HepG2 (cell line): ENCODE data around the gene PLEKHA6. TPM values are rescaled to one million over a fixed set of nuclear protein-coding genes. Genes with fewer than 3 reads are reported as not detected.

ENCODE experiments used
- CENPT ChIP-seq: sonication (generic); formaldehyde crosslinking; IDR thresholded peaks from 2 replicates; pipeline ENCODE4 v1.8.0; 2022; ENCODE audit warnings: low read depth, mild to moderate bottlenecking, moderate library complexity, missing genetic modification reagents
- CREB3 ChIP-seq: sonication (generic); formaldehyde crosslinking; IDR thresholded peaks from 2 replicates; pipeline ENCODE4 v1.5.0; 2020; ENCODE audit warnings: missing genetic modification reagents
- ETV6 ChIP-seq: sonication (generic); formaldehyde crosslinking; conservative IDR thresholded peaks from 2 replicates; pipeline ENCODE4 v1.4.0; 2020; ENCODE audit warnings: missing genetic modification reagents
- FOSL1 ChIP-seq: sonication (generic); formaldehyde crosslinking; IDR thresholded peaks from 2 replicates; pipeline ENCODE4 v1.9.0; 2021; ENCODE audit warnings: missing genetic modification reagents, borderline replicate concordance
- HNRNPLL ChIP-seq: fragments of 200-400 bp; formaldehyde crosslinking; IDR thresholded peaks from 2 replicates; pipeline ENCODE4 v1.6.1; 2017; ENCODE audit warnings: mild to moderate bottlenecking, low read depth, low read length; ENCODE audit not compliant: poor library complexity, severe bottlenecking
- MAFK ChIP-seq, 2 experiments: IDR thresholded peaks in 1 of 2; conservative IDR thresholded peaks in 1 of 2; 2 replicates each; pipeline ENCODE4 v1.6.1; 2011; ENCODE audit warnings: improper control_type of control experiment in 2 of 2, low read length in 2 of 2
- MEF2D ChIP-seq: sonication (generic); formaldehyde crosslinking; IDR thresholded peaks from 2 replicates; pipeline ENCODE4 v1.5.1; 2020; ENCODE audit warnings: mild to moderate bottlenecking, missing genetic modification reagents
- PCBP1 ChIP-seq: fragments of 200-400 bp; formaldehyde crosslinking; IDR thresholded peaks from 2 replicates; pipeline ENCODE4 v1.6.1; 2017; ENCODE audit warnings: mild to moderate bottlenecking, low read depth, low read length, borderline replicate concordance
- RARA ChIP-seq: IDR thresholded peaks from 2 replicates; pipeline ENCODE4 v1.6.1; 2016; ENCODE audit warnings: missing genetic modification reagents, missing compliant biosample characterization
- SMARCE1 ChIP-seq: fragments of 450-650 bp; IDR thresholded peaks from 2 replicates; pipeline ENCODE4 v1.6.1; 2017; ENCODE audit warnings: borderline replicate concordance
- SMC3 ChIP-seq: IDR thresholded peaks from 2 replicates; pipeline ENCODE4 v1.6.1; 2011; ENCODE audit warnings: low read length, improper control_type of control experiment
- ZBTB7B ChIP-seq: sonication (generic); formaldehyde crosslinking; IDR thresholded peaks from 2 replicates; pipeline ENCODE4 v1.4.0; 2020; ENCODE audit warnings: missing genetic modification reagents
- ZHX2 ChIP-seq, 2 experiments: sonication (generic) in 1 of 2; formaldehyde crosslinking in 1 of 2; IDR thresholded peaks; 2 replicates each; pipeline versions ENCODE4 v1.6.1 to v1.9.0; 2014 to 2022; ENCODE audit warnings: antibody characterized with exemption in 1 of 2, borderline replicate concordance in 1 of 2, inconsistent platforms in 1 of 2, low read depth in 1 of 2, missing genetic modification reagents in 1 of 2
- ZNF10 ChIP-seq: sonication (generic); formaldehyde crosslinking; IDR thresholded peaks from 2 replicates; pipeline ENCODE4 v1.4.0; 2020; ENCODE audit warnings: mild to moderate bottlenecking, low read depth, missing genetic modification reagents, borderline replicate concordance
- ZNF160 ChIP-seq: sonication (generic); formaldehyde crosslinking; IDR thresholded peaks from 2 replicates; pipeline ENCODE4 v1.8.0; 2022; ENCODE audit warnings: mild to moderate bottlenecking, inconsistent platforms, missing genetic modification reagents
- ZNF468 ChIP-seq: sonication (generic); formaldehyde crosslinking; IDR thresholded peaks from 2 replicates; pipeline ENCODE4 v1.8.0; 2022; ENCODE audit warnings: mild to moderate bottlenecking, moderate library complexity, missing genetic modification reagents
- ZNF543 ChIP-seq: sonication (generic); formaldehyde crosslinking; IDR thresholded peaks from 2 replicates; pipeline ENCODE4 v1.4.0; 2020; ENCODE audit warnings: mild to moderate bottlenecking, missing genetic modification reagents
- ZNF687 ChIP-seq: sonication (generic); formaldehyde crosslinking; IDR thresholded peaks from 2 replicates; pipeline ENCODE4 v1.5.1; 2020; ENCODE audit warnings: mild to moderate bottlenecking, missing genetic modification reagents, moderate library complexity
- ZNF703 ChIP-seq: sonication (generic); formaldehyde crosslinking; IDR thresholded peaks from 2 replicates; pipeline ENCODE4 v1.5.1; 2020; ENCODE audit warnings: missing genetic modification reagents, mild to moderate bottlenecking, moderate library complexity, borderline replicate concordance
- ZNF749 ChIP-seq: sonication (generic); formaldehyde crosslinking; IDR thresholded peaks from 2 replicates; pipeline ENCODE4 v1.8.0; 2022; ENCODE audit warnings: mild to moderate bottlenecking, missing genetic modification reagents, moderate library complexity, borderline replicate concordance
- polyA plus RNA-seq, 8 experiments: library from polyadenylated mRNA; depleted of rRNA in 3 of 8; stranded (reverse) in 7 of 8; unstranded in 1 of 8; fragments of >200 nt; fragmentation: Illumina TruSeq in 4 of 8; extraction: Trizol in 4 of 8; gene quantifications; 2 replicates each; pipeline versions ENCODE4 v1.2.1 to v1.2.3, GENCODE V29; 2011 to 2016; ENCODE audit warnings: low read depth in 4 of 8, missing spikeins in 1 of 8, mixed read lengths in 1 of 8; ENCODE audit not compliant: insufficient read depth in 1 of 8
- total RNA-seq, 5 experiments: library from RNA; depleted of rRNA; stranded (reverse); fragments of >200 nt; fragmentation: Illumina TruSeq; extraction: Trizol; gene quantifications; 2 replicates each; pipeline ENCODE4 v1.2.3, GENCODE V29; 2016; ENCODE audit warnings: low read depth in 1 of 5

The PLEKHA6 gene
- total and polyA plus RNA-seq, 2 of the 13 experiments (the other 11 are each of a cell fraction or from before 2014, with no cell fraction given) = 5.3 to 11.4 TPM

GRCh38 chr1:204207136-204207616 is 152.6 kb downstream of the PLEKHA6 start (continued):
- TF ChIP-seq CREB3 (CRISPR knock-in tag) (no peak), ZNF468 (no peak), SMC3 (peak; percentile 10; the same call in 1 of the 2 replicates), ZNF10 (CRISPR knock-in tag) (no peak), SMARCE1 (no peak), PCBP1 (no peak), CENPT (CRISPR knock-in tag) (no peak), ZNF160 (no peak), RARA (CRISPR knock-in tag) (no peak), FOSL1 (CRISPR knock-in tag) (no peak), ZNF687 (peak; percentile 61), ZNF543 (CRISPR knock-in tag) (no peak), ZNF703 (CRISPR knock-in tag) (no peak), MEF2D (no peak), MAFK (conservative IDR thresholded peaks at IDR 0.05 in 1 of 2, IDR thresholded peaks at IDR 0.05 in 1 of 2; ENCODE audit: low read length in 2 of 2) (no peak), HNRNPLL (peak; percentile 31), ZNF749 (CRISPR knock-in tag) (no peak), ZHX2 (IDR thresholded peaks at IDR 0.05; ENCODE audit: low read depth) (no peak), ZHX2 (CRISPR knock-in tag; IDR thresholded peaks at IDR 0.05; ENCODE audit: borderline replicate concordance) (no peak), ZBTB7B (CRISPR knock-in tag) (no peak), ETV6 (no peak)
